ENCODE results near the gene CFAP91. TPM values are rescaled to one million over a fixed set of nuclear protein-coding genes. Genes with fewer than 3 reads are reported as not detected.

CFAP91 gene
- total RNA-seq, 4 donors from 2014 or later: 9.4 to 28.0 (median 22.8) TPM

- Histone ChIP-seq H3K9me3 (no peaks in the 10 kb centered on the region), H3K36me3 (no peaks in the 10 kb centered on the region), H3K4me1 (peaks cover 0 to 5% of the 10 kb centered on the region in 2 donors), H3K27me3 (no peaks in the 10 kb centered on the region), H3K27ac (no peak overlapping the region), H3K4me3 (replicated peaks in 1 of 3) (no peak overlapping the region)
- 74 to 85% methylated on average over 5 to 9 of the region's 9 CpGs for WGBS, 2 donors
- DNase-seq: no peak
- TF ChIP-seq CTCF (IDR thresholded peaks at IDR 0.05) (no peak), POLR2A (IDR thresholded peaks at IDR 0.05) (no peak)
- intact Hi-C loops (cut with DNase I): no loop called here
Measured at GRCh38 chr3:119659606-119660291, 43.1 kb upstream of the CFAP91 start.

DNA sequence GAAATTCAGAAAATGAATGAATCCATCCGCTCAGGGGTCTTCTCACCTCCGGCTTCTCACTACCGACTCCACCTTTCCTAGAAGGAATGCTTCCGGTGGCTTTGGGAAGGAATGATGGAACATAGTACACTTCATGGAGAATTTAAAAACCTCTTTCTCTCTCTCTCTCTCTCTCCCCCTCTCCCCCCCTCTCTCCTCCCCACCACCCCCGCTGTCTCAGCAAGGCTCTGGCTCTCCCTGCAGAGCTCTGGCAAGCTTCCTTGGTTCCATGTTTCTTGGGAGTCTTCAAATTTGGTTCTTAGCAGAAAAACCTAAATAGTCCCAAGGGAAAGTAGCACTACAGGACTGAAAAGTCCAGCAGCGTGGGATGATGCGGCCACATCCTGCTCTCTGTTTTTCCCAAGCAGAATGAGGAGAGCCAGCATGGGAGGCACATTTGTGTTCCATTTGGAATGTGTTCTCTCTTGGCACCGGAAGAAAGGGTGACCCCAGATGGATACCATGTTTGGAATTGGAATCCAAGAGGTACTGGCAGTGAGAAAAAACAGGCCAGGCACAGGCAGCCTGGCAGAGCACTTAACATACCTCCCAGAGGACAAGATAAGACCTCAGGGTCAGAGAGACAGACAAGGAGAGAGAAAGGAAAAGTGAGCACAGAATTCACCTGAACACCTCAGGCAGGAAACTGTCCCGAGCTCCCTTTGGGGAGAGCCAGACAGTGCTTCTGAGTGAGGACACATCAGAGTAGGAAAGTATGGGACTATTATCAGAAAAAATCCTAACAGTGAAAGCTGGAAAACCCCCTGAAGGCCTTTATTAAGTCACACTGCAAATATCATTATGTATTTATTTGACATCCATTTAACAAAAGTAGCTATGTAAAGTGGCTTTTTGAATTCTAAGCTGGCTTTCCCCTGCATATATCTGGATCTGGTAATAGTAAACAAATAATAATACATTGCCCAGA, 42.1 kb upstream of the CFAP91 start, which contains the start of gene POPDC2:
Gene POPDC2 (minus strand): TSS at position 116 of the 967 bp plus-strand sequence. CDS start 166 bp downstream, outside the sequence.
- no peak within 1 kb of the TSS for H3K4me3 ChIP-seq (replicated peaks in 1 of 3)
- WGBS, 2 donors: 71 to 77% methylated on average over 9 of the region's 9 CpGs
- no peaks in the 10 kb centered on the region for H3K9me3 ChIP-seq
- DNase-seq: no peak
- peaks cover 0 to 5% of the 10 kb centered on the region in 2 donors for H3K4me1 ChIP-seq
- no peaks in the 10 kb centered on the region for H3K27me3 ChIP-seq
- no peaks in the 10 kb centered on the region for H3K36me3 ChIP-seq
- no peak within 1 kb of the TSS for H3K27ac ChIP-seq
- TF ChIP-seq CTCF (IDR thresholded peaks at IDR 0.05): no peak
- no peak for TF ChIP-seq POLR2A (IDR thresholded peaks at IDR 0.05)
- intact Hi-C loops (cut with DNase I): no loop called here

- Histone ChIP-seq H3K4me1 (peaks cover 0 to 5% of the 10 kb centered on the region in 2 donors), H3K4me3 (replicated peaks in 1 of 3) (no peak overlapping the region), H3K9me3 (no peaks in the 10 kb centered on the region), H3K27ac (no peak overlapping the region), H3K27me3 (no peaks in the 10 kb centered on the region), H3K36me3 (no peaks in the 10 kb centered on the region)
- WGBS, 2 donors: 73 to 91% methylated on average over 1 of the region's 1 CpG
- TF ChIP-seq CTCF (IDR thresholded peaks at IDR 0.05) (no peak), POLR2A (IDR thresholded peaks at IDR 0.05) (no peak)
- no peak for DNase-seq
- intact Hi-C loops (cut with DNase I): no loop called here
Measured at GRCh38 chr3:119662604-119663373, 40.0 kb upstream of the CFAP91 start.

- intact Hi-C loops (cut with DNase I): no loop called here
- H3K4me3 ChIP-seq (replicated peaks in 1 of 3): no peak overlapping the region
- no peaks in the 10 kb centered on the region for H3K9me3 ChIP-seq
- WGBS, 2 donors: 87 to 91% methylated on average over 2 of the region's 2 CpGs
- H3K36me3 ChIP-seq: peaks cover 0 to 4% of the 10 kb centered on the region in 2 donors
- DNase-seq: no peak
- H3K27me3 ChIP-seq: no peaks in the 10 kb centered on the region
- no peak overlapping the region for H3K27ac ChIP-seq
- TF ChIP-seq CTCF (IDR thresholded peaks at IDR 0.05) (no peak), POLR2A (IDR thresholded peaks at IDR 0.05) (no peak)
- H3K4me1 ChIP-seq: peaks cover 0 to 5% of the 10 kb centered on the region in 2 donors
Measured at GRCh38 chr3:119663885-119664284, 38.9 kb upstream of the CFAP91 start.

All from thyroid gland (tissue), 4 donors.